BLaER1 treated with 17β-estradiol and CSF1 and Interleukin-3, amounts not matched to agents 10 nM and 100 nM (cell line): ENCODE results near the gene KIF3A.

Experiments
- H3K27ac ChIP-seq, 11 experiments: shearing (Covaris generic); formaldehyde crosslinking; 2 replicates each; pipeline ENCODE4 v1.8.1; 2022
- H3K27me3 ChIP-seq, 11 experiments: shearing (Covaris generic); formaldehyde crosslinking; 2 replicates each; pipeline ENCODE4 v1.8.1; 2022
- H3K36me3 ChIP-seq, 11 experiments: shearing (Covaris generic); formaldehyde crosslinking; 2 replicates each; pipeline ENCODE4 v1.8.1; 2022
- H3K4me1 ChIP-seq, 10 experiments: shearing (Covaris generic); formaldehyde crosslinking; 2 replicates each; pipeline ENCODE4 v1.8.1; 2022
- H3K4me2 ChIP-seq, 11 experiments: shearing (Covaris generic); formaldehyde crosslinking; 2 replicates each; pipeline ENCODE4 v1.8.1; 2022
- H3K4me3 ChIP-seq, 10 experiments: shearing (Covaris generic); formaldehyde crosslinking; 2 replicates each; pipeline ENCODE4 v1.8.1; 2022
- H3K9ac ChIP-seq, 11 experiments: shearing (Covaris generic); formaldehyde crosslinking; 2 replicates each; pipeline ENCODE4 v1.8.1; 2022
- H3K9me3 ChIP-seq, 11 experiments: shearing (Covaris generic); formaldehyde crosslinking; replicated peaks in 1 of 11; 2 replicates each; pipeline ENCODE4 v1.8.1; 2022
- H4K20me1 ChIP-seq, 11 experiments: shearing (Covaris generic); formaldehyde crosslinking; 2 replicates each; pipeline ENCODE4 v1.8.1; 2022
- Cebpa-rat ChIP-seq, 11 experiments: shearing (Covaris generic); IDR thresholded peaks; 2 replicates each; pipeline ENCODE4 v1.8.1; 2022

KIF3A gene

DNA sequence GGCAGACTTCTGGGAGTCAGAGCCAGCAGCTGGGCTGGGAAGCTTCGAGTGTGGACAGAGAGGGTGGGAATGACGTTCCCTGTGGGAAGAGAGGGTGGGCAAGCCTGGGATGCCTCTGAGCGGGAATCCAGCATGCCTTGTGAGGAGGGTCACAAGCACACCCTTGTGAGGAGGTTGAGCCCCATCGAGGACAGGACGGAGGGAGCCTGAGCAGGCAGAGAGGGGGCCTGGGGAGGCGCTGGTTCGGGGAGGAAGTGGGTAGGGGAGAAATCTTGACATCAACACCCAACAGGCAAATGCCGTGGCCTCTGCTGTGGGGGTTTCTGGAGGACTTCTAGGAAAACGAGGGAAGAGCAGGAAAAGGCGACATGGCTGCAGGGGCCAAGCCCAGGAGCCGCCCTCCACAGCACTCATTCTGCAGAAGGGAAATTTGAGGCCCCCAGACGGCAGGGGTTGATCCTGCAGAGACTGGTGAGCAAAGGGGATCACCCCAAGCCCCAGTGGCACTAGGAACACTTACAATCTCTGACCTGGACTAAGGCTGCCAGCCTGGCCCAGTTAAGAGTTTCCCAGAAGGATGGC lies 80.5 kb downstream of the KIF3A start:
- Histone ChIP-seq H3K4me3 (peak overlapping the region in 2 of 10 experiments; percentile 34 to 42; a peak in 3 of 20 replicates), H3K9ac (no peak overlapping the region), H4K20me1 (peaks cover 0 to 5% (median 0%) of the 10 kb centered on the region in 11 experiments; a peak in 2 of 22 replicates), H3K4me1 (peaks cover 22 to 29% (median 26%) of the 10 kb centered on the region in 10 experiments), H3K36me3 (no peaks in the 10 kb centered on the region), H3K27ac (no peak overlapping the region), H3K27me3 (peaks cover 40 to 55% (median 51%) of the 10 kb centered on the region in 11 experiments), H3K9me3 (peaks cover 0 to 16% (median 10%) of the 10 kb centered on the region in 11 experiments; a peak in 10 of 22 replicates), H3K4me2 (peak overlapping the region in 6 of 11 experiments; percentile 52 to 68 (median 64); a peak in 4 of 22 replicates)
- no peak for TF ChIP-seq Cebpa-rat (IDR thresholded peaks at IDR 0.05)

DNA sequence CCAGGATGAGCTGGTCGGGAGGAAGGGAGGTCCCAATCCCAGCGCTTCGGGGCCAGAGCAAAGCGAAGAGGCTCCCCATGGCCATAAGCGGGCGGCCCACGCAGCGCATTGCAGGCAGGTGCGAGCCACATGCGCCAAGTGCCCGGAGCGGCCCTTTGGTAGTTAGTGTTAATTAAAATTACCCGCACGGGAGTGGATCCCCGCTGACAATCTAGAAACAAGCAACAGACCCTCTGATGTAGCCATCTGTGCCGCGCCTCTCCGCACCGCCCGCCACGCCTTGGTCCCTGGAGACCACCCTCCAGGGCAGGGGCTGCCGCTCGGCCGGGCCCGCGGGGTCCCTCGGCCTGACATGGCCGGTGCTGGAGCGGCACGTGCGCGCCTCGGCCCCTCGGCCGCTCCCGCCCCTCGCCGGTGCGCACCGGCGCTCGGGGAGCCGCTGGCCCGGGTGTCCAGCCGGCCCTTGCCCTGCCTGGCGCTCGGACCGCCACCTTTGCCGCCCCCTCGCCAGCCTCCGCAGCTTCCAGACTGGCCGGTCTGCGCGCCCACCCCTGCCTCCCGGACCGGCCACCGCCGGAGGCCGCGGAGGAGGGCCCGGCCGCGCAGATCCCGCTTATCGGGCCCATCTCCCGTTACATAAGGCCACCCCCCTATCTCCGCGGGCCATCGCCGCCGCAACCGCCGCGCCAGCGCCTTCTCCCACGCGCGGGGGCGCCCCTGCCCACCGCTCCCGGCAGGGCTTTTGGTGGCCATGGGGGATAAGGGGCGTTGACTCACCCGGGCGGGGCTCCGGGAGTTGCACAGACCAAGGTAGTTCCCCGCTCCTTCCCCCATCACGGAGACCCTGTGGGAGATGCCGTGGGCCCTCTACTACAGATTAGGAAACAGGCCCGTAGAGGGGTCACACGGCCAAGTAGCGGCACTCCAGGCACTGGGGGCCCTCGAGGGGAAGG lies 81.2 kb downstream of the KIF3A start:
- Histone ChIP-seq H3K27ac (no peak overlapping the region), H3K4me3 (peak overlapping the region in 9 of 10 experiments; percentile 19 to 56 (median 33); a peak in 12 of 20 replicates), H3K36me3 (no peaks in the 10 kb centered on the region), H3K27me3 (peaks cover 40 to 55% (median 51%) of the 10 kb centered on the region in 11 experiments), H3K9ac (no peak overlapping the region), H3K4me1 (peaks cover 16 to 22% (median 19%) of the 10 kb centered on the region in 10 experiments), H4K20me1 (peaks cover 0 to 5% (median 0%) of the 10 kb centered on the region in 11 experiments; a peak in 2 of 22 replicates), H3K9me3 (peaks cover 0 to 16% (median 10%) of the 10 kb centered on the region in 11 experiments; a peak in 10 of 22 replicates), H3K4me2 (peak overlapping the region; percentile 52 to 71 (median 63))
- TF ChIP-seq Cebpa-rat (IDR thresholded peaks at IDR 0.05), result no peak

DNA sequence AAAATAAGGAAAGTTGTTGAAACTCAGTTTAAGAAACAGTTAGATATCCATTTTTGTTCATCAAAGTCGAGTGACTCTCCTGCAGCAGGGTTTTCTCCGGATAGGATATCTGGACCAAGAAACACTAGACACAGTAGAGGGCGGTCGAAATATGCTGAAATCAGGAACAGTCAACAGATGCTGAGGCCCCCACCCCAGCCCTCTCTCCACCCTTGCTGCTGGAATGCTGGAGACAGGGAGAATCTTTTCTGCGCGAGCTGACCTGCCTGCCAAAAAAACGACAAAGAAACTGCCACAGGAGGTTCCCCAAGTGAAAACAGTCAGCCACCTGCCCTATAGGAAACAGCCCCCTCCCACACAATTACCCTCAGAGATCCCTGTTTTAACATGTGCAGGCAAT lies 83.6 kb downstream of the KIF3A start:
- H3K36me3 ChIP-seq, result no peaks in the 10 kb centered on the region
- H3K9me3 ChIP-seq, result peaks cover 0 to 19% (median 12%) of the 10 kb centered on the region in 11 experiments; a peak in 16 of 22 replicates
- no peak overlapping the region for H3K9ac ChIP-seq
- H3K27me3 ChIP-seq, result peaks cover 40 to 55% (median 51%) of the 10 kb centered on the region in 11 experiments
- no peak overlapping the region for H3K4me2 ChIP-seq
- TF ChIP-seq Cebpa-rat (IDR thresholded peaks at IDR 0.05), result no peak
- H3K4me3 ChIP-seq, result no peak overlapping the region
- H3K4me1 ChIP-seq, result peaks cover 9 to 11% (median 9%) of the 10 kb centered on the region in 10 experiments; a peak in 16 of 20 replicates
- H4K20me1 ChIP-seq, result peaks cover 0 to 5% (median 0%) of the 10 kb centered on the region in 11 experiments; a peak in 2 of 22 replicates
- H3K27ac ChIP-seq, result no peak overlapping the region

- no peak overlapping the region for H3K9ac ChIP-seq
- no peaks in the 10 kb centered on the region; a peak in 1 of 22 replicates for H3K36me3 ChIP-seq
- no peak overlapping the region for H3K4me2 ChIP-seq
- peaks cover 31 to 41% (median 37%) of the 10 kb centered on the region in 11 experiments for H3K27me3 ChIP-seq
- H3K27ac ChIP-seq, result no peak overlapping the region
- TF ChIP-seq Cebpa-rat (IDR thresholded peaks at IDR 0.05), result no peak
- H3K4me3 ChIP-seq, result no peak overlapping the region
- H3K9me3 ChIP-seq, result peaks cover 10 to 35% (median 28%) of the 10 kb centered on the region in 11 experiments
- H3K4me1 ChIP-seq, result peaks cover 9 to 11% (median 9%) of the 10 kb centered on the region in 10 experiments; a peak in 16 of 20 replicates
- peaks cover 0 to 5% (median 0%) of the 10 kb centered on the region in 11 experiments; a peak in 2 of 22 replicates for H4K20me1 ChIP-seq
Observed at GRCh38 chr5:132651838-132652469, 85.4 kb downstream of the KIF3A start.

GRCh38 chr5:132648355-132648754 lies 89.0 kb downstream of the KIF3A start:
- Histone ChIP-seq H3K9me3 (peaks cover 10 to 27% (median 21%) of the 10 kb centered on the region in 11 experiments; a peak in 20 of 22 replicates), H3K27ac (no peak overlapping the region), H3K4me1 (no peaks in the 10 kb centered on the region), H3K27me3 (peaks cover 0 to 5% (median under 1%) of the 10 kb centered on the region in 11 experiments; a peak in 11 of 22 replicates), H3K36me3 (peaks cover 0 to 10% (median under 1%) of the 10 kb centered on the region in 11 experiments; a peak in 9 of 22 replicates), H3K4me3 (no peak overlapping the region), H3K4me2 (no peak overlapping the region), H4K20me1 (no peaks in the 10 kb centered on the region), H3K9ac (no peak overlapping the region)
- no peak for TF ChIP-seq Cebpa-rat (IDR thresholded peaks at IDR 0.05)

GRCh38 chr5:132647473-132647872 lies 89.9 kb downstream of the KIF3A start:
- TF ChIP-seq Cebpa-rat (IDR thresholded peaks at IDR 0.05), result no peak
- Histone ChIP-seq H4K20me1 (no peaks in the 10 kb centered on the region), H3K36me3 (peaks cover 8 to 19% (median 9%) of the 10 kb centered on the region in 11 experiments; a peak in 21 of 22 replicates), H3K4me2 (no peak overlapping the region), H3K4me1 (no peaks in the 10 kb centered on the region), H3K4me3 (no peak overlapping the region), H3K9me3 (peaks cover 10 to 27% (median 21%) of the 10 kb centered on the region in 11 experiments; a peak in 20 of 22 replicates), H3K27ac (no peak overlapping the region), H3K9ac (no peak overlapping the region), H3K27me3 (no peaks in the 10 kb centered on the region)

DNA sequence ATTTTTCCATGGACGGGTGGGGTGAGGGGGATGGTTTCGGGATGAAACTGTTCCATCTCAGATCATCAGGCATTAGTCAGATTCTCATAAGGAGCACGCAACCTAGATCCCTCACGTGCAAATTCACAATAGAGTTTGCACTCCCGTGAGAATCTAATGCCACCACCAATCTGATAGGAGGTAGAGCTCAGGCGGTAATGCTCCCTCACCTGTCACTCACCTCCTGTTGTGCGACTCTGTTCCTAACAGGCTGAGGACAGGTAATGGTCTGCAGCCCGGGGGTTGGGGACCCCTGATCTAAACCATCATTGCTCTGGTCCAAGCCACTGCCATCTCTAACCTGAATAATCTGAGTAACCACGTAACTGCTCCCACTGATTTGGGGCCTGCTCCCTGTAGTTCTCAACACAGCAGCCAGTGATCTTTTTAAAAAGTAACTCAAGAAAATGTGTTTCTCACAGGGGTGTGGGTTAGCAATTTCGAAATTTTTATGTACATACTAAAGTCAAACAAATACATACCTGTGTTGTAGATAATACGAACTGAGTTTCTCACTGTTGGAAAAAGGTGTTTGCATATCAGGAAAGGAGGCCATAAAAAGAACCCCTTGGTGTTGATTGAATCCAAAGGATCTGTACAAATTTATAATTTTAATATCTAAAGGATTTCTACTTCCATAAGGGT lies 90.6 kb downstream of the KIF3A start:
- Histone ChIP-seq H3K9ac (no peak overlapping the region), H3K4me1 (no peaks in the 10 kb centered on the region), H3K4me3 (no peak overlapping the region), H4K20me1 (no peaks in the 10 kb centered on the region), H3K36me3 (peaks cover 11 to 26% (median 16%) of the 10 kb centered on the region in 11 experiments), H3K9me3 (peaks cover 10 to 27% (median 21%) of the 10 kb centered on the region in 11 experiments; a peak in 20 of 22 replicates), H3K4me2 (no peak overlapping the region), H3K27ac (no peak overlapping the region), H3K27me3 (no peaks in the 10 kb centered on the region)
- no peak for TF ChIP-seq Cebpa-rat (IDR thresholded peaks at IDR 0.05)

DNA sequence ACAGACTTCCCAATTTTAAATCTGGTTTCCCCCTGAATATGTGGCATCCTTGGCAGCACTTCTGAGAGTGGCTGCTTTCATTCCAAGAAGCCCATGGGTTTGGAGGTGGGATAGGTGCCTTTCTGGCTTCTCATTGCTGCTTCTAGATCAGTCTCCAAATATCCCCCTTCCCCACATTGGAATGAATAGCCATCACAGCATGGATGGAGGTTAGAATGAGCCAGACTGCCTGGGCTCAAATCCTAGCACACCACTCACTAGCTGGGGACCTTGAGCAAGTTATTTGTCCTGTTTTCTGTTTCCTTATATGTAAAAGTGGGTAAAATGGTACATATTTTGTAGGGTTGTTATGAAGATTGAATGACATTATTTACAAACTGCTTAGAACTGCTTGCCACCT lies 93.2 kb downstream of the KIF3A start:
- H3K27me3 ChIP-seq, result no peaks in the 10 kb centered on the region
- H3K27ac ChIP-seq, result no peak overlapping the region
- no peak overlapping the region for H3K9ac ChIP-seq
- TF ChIP-seq Cebpa-rat (IDR thresholded peaks at IDR 0.05), result no peak
- H3K9me3 ChIP-seq, result peaks cover 10 to 27% (median 20%) of the 10 kb centered on the region in 11 experiments; a peak in 20 of 22 replicates
- no peak overlapping the region for H3K4me3 ChIP-seq
- H3K4me1 ChIP-seq, result peaks cover 0 to 23% (median 16%) of the 10 kb centered on the region in 10 experiments; a peak in 18 of 20 replicates
- H3K4me2 ChIP-seq, result no peak overlapping the region
- peaks cover 25 to 51% (median 31%) of the 10 kb centered on the region in 11 experiments for H3K36me3 ChIP-seq
- H4K20me1 ChIP-seq, result no peaks in the 10 kb centered on the region
